IMR-90 (cell line): ENCODE measurements around the gene SENP2.

Experiments
- BHLHE40 ChIP-seq: fragments of 150-350 bp; IDR thresholded peaks from 2 replicates; pipeline ENCODE4 v1.6.1; 2016; ENCODE audit warnings: mild to moderate bottlenecking, low read depth, low read length
- CEBPB ChIP-seq: IDR thresholded peaks from 2 replicates; pipeline ENCODE4 v1.6.1; 2012; ENCODE audit warnings: low read depth, low read length, improper control_type of control experiment
- CTCF ChIP-seq: conservative IDR thresholded peaks from 2 replicates; pipeline ENCODE4 v1.5.1; 2012; ENCODE audit warnings: mild to moderate bottlenecking, low read depth, low read length, improper control_type of control experiment
- ELK1 ChIP-seq: fragments of 150-350 bp; IDR thresholded peaks from 2 replicates; pipeline ENCODE4 v1.6.1; 2016; ENCODE audit warnings: low read depth, mild to moderate bottlenecking, low read length, moderate library complexity, borderline replicate concordance
- MAFK ChIP-seq: IDR thresholded peaks from 2 replicates; pipeline ENCODE4 v1.6.1; 2012; ENCODE audit warnings: low read depth, low read length, improper control_type of control experiment
- MAZ ChIP-seq: IDR thresholded peaks from 2 replicates; pipeline ENCODE4 v1.6.1; 2012; ENCODE audit warnings: low read depth, mild to moderate bottlenecking, low read length, improper control_type of control experiment, moderate library complexity, borderline replicate concordance
- MXI1 ChIP-seq: IDR thresholded peaks from 2 replicates; pipeline ENCODE4 v1.6.1; 2012; ENCODE audit warnings: low read depth, mild to moderate bottlenecking, low read length, moderate library complexity, borderline replicate concordance
- NFE2L2 ChIP-seq: fragments of 150-350 bp; IDR thresholded peaks from 2 replicates; pipeline ENCODE4 v1.6.1; 2016; ENCODE audit warnings: low read depth, mild to moderate bottlenecking, low read length
- POLR2A ChIP-seq: IDR thresholded peaks from 2 replicates; pipeline ENCODE4 v1.6.1; 2012; ENCODE audit warnings: mild to moderate bottlenecking, low read depth, low read length
- RAD21 ChIP-seq: IDR thresholded peaks from 2 replicates; pipeline ENCODE4 v1.6.1; 2012; ENCODE audit warnings: low read length, improper control_type of control experiment
- RCOR1 ChIP-seq: IDR thresholded peaks from 2 replicates; pipeline ENCODE4 v1.6.1; 2012; ENCODE audit warnings: mild to moderate bottlenecking, low read length, improper control_type of control experiment; ENCODE audit not compliant: insufficient replicate concordance
- RFX5 ChIP-seq: IDR thresholded peaks from 2 replicates; pipeline ENCODE4 v1.8.0; 2012; ENCODE audit warnings: low read depth, mild to moderate bottlenecking, low read length, moderate library complexity
- SMC3 ChIP-seq: fragments of 150-350 bp; IDR thresholded peaks from 2 replicates; pipeline ENCODE4 v1.6.1; 2016; ENCODE audit warnings: low read depth, mild to moderate bottlenecking, antibody characterized with exemption, low read length, moderate library complexity
- USF2 ChIP-seq: fragments of 150-350 bp; IDR thresholded peaks from 2 replicates; pipeline ENCODE4 v1.6.1; 2017; ENCODE audit warnings: mild to moderate bottlenecking, antibody characterized with exemption, low read length, low read depth

GRCh38 chr3:185632996-185633395 lies 46.9 kb downstream of the SENP2 start:
- no peak for TF ChIP-seq CTCF
- TF ChIP-seq RAD21: no peak
- no peak for TF ChIP-seq SMC3
- no peak for TF ChIP-seq CEBPB
- no peak for TF ChIP-seq POLR2A
- TF ChIP-seq MAFK: no peak
- TF ChIP-seq ELK1: no peak
- no peak for TF ChIP-seq BHLHE40
- no peak for TF ChIP-seq RCOR1
- no peak for TF ChIP-seq USF2
- TF ChIP-seq MXI1: no peak
- no peak for TF ChIP-seq MAZ
- TF ChIP-seq NFE2L2: no peak
- no peak for TF ChIP-seq RFX5
